ENCODE measurements around the gene WAPL. TPM values are rescaled to one million over a fixed set of nuclear protein-coding genes. Genes with fewer than 3 reads are reported as not detected.

WAPL gene
- total and polyA plus RNA-seq, 2 donors (not counting 1 experiment from before 2014, with no cell fraction given), result 8.3 to 42.8 TPM

GRCh38 chr10:86489960-86490612, 31.5 kb downstream of the WAPL start:
- DNase-seq, result no peak
- CTCF ChIA-PET, result interaction anchor here (0.5 kb wide), 1 partner anchor 20 kb away, joined by 4 read pairs; no protein-coding TSS in a partner anchor

More at GRCh38 chr10:86489960-86490612, 31.5 kb downstream of the WAPL start:
- no peak overlapping the region for H3K9ac ChIP-seq (ENCODE audit: low read length)
- no peak overlapping the region for H3K4me3 ChIP-seq (ENCODE audit: control extremely low read depth in 1 of 5, extremely low read depth in 1 of 5, insufficient read depth in 1 of 5, low read depth in 2 of 5, low read length in 4 of 5)
- H3K79me2 ChIP-seq (ENCODE audit: control insufficient read depth, insufficient read depth, low read length), result peaks cover 9% of the 10 kb centered on the region
- H2AFZ ChIP-seq (ENCODE audit: insufficient read depth, low read depth, low read length, poor library complexity, severe bottlenecking), result no peak overlapping the region
- H3K4me3 Mint-ChIP-seq, result no peak overlapping the region
- no peak overlapping the region for H3K27ac Mint-ChIP-seq
- POLR2A ChIA-PET, result no interaction called here
- H3K9me3 ChIP-seq (ENCODE audit: control extremely low read depth in 1 of 3, control insufficient read depth in 2 of 3, insufficient read depth in 1 of 3, low read length in 2 of 3), result no peaks in the 10 kb centered on the region
- peaks cover 5 to 35% of the 10 kb centered on the region in 2 experiments for H3K36me3 ChIP-seq (replicated peaks in 1 of 2; ENCODE audit: control extremely low read depth in 1 of 2, control insufficient read depth in 1 of 2, extremely low read depth in 1 of 2, insufficient read depth in 2 of 2, low read length in 1 of 2)
- intact Hi-C loops (cut with micrococcal nuclease), result no loop called here
- H3K27ac ChIP-seq (ENCODE audit: low read length in 2 of 2), result no peak overlapping the region
- H3K27me3 ChIP-seq (replicated peaks in 1 of 4; ENCODE audit: control extremely low read depth in 1 of 4, control insufficient read depth in 3 of 4, insufficient read depth in 4 of 4, low read length in 3 of 4), result no peaks in the 10 kb centered on the region
- WGBS (ENCODE audit: insufficient coverage), result 100% methylated on average over 4 of the region's 8 CpGs
- H3K4me1 ChIP-seq (ENCODE audit: control insufficient read depth in 2 of 2, insufficient read depth in 2 of 2, low read length in 2 of 2), result no peaks in the 10 kb centered on the region
- peaks cover 11% of the 10 kb centered on the region for H3K4me1 Mint-ChIP-seq
- H4K20me1 ChIP-seq (ENCODE audit: control insufficient read depth, insufficient read depth, low read length, poor library complexity, severe bottlenecking), result peaks cover 18% of the 10 kb centered on the region
- H3K27me3 Mint-ChIP-seq, result no peaks in the 10 kb centered on the region
- H3K9me3 Mint-ChIP-seq (ENCODE audit: insufficient read depth), result no peaks in the 10 kb centered on the region
- no peak overlapping the region for H3K4me2 ChIP-seq (replicated peaks; ENCODE audit: low read depth, low read length, poor library complexity, severe bottlenecking)
- no peak for ATAC-seq (ENCODE audit: low read depth)
- no peak for TF ChIP-seq EZH2 (IDR thresholded peaks at IDR 0.05; ENCODE audit: borderline replicate concordance, insufficient read depth, low read depth, low read length, poor library complexity, severe bottlenecking)
- no peak for TF ChIP-seq CTCF (IDR thresholded peaks at IDR 0.05)
